HG03280 (cell line): Measurements from ENCODE around the gene RREB1.

ENCODE experiments used
- ATAC-seq: cut with Tn5 transposase; IDR thresholded peaks from one replicate; pipeline ENCODE4 v1.9.1; 2021; ENCODE audit warnings: mild to moderate bottlenecking, moderate library complexity; ENCODE audit not compliant: unreplicated experiment

Gene RREB1

DNA sequence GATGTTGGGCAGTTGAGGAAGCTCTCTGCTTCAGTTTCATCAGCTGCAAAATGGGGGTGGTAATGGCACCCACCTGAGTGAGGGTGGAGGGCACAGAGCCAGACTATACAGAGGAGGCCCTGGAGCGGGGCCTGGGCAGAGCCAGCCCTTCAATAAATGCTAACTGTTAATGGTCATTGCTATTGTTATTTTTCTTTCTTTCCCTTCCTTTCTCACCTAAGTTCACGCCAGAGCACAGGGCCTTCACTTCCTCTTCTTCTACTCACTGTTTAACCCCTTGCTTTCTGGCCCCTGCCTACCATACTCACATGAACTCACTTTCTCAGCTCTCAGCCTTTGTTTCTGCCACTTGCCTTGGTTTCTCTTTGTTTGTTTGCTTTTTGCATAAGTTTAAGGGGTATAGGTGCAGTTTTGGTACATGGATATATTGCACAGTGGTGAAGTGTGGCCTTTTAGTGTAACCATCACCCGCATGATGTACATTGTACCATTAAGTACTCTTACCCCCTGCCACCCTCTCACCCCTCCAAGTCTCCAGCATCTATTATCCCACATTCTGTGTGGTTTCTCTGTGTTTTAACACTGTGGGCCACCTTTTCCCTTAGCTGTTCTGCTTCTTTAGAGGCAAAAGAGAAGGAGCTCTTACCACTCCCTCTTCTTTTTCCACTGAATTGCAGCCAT is 7.5 kb upstream of the RREB1 start:
- ATAC-seq, result no peak

DNA sequence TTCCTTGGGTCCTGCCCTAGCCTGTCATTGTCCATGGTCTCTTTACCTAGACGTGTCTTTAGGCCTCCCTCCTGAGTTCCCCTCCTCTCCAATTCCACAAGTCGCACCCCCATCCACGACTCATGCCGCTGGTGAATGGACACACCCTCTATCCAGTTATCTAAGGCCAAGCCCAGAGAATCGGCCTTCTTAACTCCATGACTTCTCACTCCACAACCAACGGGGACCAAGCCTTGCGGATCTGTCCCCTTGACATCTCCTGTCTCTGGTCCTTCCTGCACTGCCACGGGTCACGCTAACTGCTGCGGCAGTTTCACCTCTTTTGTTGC is 7.0 kb upstream of the RREB1 start:
- no peak for ATAC-seq

DNA sequence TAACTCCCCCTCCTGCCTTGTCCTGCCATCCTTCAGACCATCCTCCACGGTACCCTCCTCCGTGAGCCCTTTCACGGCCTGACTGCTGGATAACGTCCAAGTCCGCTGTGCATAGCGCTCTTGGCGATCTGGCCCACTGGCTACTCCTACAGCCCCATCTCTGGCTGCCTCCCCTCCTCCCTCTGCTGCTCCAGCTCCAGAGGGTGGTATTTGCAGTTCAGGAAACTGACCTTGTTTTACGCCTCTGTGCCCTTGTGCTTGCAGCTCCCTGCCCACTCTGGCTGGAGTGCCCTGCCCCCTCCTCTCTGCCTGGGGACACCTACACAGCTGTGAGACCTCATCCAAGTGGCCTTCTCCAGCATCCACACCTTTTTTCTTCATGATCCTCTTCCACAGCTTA is 6.5 kb upstream of the RREB1 start:
- ATAC-seq, result no peak

DNA sequence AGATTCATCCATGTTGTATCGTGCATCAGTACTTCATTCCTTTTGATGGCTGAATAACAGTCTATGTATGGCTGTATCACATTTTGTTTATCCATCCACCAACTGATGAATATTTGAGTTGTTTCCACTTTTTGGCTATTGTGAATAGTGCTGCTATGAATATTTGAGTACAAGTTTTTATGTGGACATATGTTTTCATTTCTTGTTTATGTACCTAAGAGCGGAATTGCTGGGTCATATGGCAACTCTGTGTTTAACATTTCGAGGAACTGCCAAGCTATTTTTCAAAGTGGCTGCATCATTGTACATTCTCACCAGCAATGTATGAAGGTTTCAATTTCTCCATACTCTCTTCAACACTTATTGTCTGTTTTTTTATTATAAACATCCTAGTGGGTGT is 3.0 kb upstream of the RREB1 start:
- no peak for ATAC-seq

- ATAC-seq, result no peak
Measured at GRCh38 chr6:7106215-7106751, 1.5 kb upstream of the RREB1 start.

- peak; percentile 44 for ATAC-seq
Measured at GRCh38 chr6:7106752-7107577, 796 bp upstream of the RREB1 start.

GRCh38 chr6:7108196-7108963 is 619 bp downstream of the RREB1 start:
- peak; percentile 9 for ATAC-seq

DNA sequence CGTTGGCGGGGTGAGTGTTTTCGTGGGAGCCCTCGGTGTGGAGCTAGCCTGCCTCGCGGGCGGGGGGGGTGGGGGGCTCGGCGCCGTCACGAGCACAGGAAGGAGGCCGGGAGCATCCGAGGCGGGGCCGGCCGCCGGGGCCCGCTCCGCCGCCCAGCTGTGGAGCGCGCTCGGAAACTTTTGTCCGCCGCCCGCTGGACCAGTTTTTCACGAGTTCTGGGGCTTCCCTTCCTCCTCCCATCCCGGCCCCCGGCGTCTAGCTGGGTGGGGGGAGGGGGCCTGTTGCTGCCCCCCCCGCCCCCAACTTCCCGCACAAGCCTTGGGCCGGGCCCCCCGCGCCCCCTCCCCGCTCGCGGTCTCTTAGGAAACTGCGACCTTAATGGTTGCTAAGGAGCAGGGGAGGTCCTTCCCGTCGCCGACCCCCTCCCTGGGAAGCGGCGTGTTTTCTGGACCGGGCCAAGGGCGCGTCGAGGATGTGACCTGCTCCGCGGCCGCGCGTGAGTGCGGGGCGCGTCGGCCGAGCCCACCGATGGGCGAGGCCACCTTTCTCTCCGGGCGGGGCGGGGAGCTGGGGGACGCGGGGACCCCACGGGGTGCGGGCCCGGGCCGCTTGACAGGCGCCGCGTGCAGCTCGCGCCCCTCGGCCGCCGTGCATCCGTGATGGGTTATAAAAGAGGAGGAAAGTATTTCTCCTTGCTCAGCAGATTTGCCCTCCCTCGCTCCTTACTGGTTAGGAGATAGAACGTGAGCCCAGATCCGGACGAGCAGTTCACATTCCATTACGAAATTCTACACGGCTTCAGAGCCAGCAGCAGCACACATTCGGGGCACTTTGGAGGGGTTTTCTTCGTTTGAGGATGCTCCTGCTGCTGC is 1.4 kb downstream of the RREB1 start:
- ATAC-seq, result no peak

DNA sequence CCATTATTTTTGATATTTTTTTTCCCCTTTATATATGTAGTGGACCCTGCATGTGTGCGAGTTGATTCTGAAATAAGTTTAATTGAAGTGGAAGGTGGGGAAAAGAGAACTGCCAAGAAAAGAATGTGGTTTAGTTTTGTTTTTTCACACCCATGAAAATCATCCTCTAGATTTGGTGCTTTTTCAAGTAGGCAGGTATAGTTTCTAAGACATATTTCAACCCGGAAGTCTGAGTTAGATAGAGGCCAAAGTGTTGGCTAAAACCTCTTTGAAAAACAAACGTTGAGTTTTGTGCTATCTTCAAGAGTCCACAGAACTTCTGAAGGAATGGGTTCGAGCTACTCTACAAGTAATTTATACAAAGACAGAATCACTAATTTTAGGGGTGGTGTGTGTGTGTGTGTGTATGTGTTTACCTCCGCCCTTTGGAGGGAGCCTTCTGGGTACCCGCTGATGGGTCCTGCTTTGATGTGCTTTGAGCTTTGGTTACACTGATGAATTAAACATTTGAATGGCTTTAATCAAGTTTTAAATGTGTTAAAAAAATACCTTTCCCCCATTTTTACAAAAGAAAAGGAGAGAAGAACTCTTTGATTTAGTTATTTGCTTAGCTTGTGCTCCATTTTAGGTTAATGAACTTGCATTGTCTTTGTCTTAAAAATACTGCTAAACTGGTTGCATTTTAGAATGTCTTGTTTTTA is 2.5 kb downstream of the RREB1 start:
- ATAC-seq, result no peak

- no peak for ATAC-seq
Measured at GRCh38 chr6:7111095-7111690, 3.4 kb downstream of the RREB1 start.

DNA sequence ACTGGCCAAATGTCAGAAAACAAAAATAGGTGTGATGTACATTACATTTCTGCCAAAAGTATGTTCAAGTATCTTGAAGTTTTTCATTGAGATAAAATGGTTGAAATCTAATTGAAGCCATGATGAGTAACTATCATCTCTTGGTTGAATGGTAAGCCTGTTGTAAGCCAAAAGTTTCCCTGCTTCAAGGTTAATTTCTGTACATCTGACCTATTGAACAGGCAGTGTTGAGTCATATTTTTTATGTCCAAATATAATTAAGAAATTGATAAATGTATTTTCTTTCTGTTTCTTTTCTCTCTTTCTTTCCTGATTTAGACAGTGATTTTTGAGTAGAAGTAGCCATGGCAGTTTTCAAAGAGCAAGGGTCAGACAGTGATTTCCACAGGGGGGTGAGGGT is 4.4 kb downstream of the RREB1 start:
- ATAC-seq, result no peak

- no peak for ATAC-seq
Measured at GRCh38 chr6:7112741-7113313, 5.1 kb downstream of the RREB1 start.

- ATAC-seq, result no peak
Measured at GRCh38 chr6:7114744-7115458, 7.1 kb downstream of the RREB1 start.

GRCh38 chr6:7115543-7116231 is 7.9 kb downstream of the RREB1 start:
- no peak for ATAC-seq

GRCh38 chr6:7119272-7119801 is 11.6 kb downstream of the RREB1 start:
- no peak for ATAC-seq

DNA sequence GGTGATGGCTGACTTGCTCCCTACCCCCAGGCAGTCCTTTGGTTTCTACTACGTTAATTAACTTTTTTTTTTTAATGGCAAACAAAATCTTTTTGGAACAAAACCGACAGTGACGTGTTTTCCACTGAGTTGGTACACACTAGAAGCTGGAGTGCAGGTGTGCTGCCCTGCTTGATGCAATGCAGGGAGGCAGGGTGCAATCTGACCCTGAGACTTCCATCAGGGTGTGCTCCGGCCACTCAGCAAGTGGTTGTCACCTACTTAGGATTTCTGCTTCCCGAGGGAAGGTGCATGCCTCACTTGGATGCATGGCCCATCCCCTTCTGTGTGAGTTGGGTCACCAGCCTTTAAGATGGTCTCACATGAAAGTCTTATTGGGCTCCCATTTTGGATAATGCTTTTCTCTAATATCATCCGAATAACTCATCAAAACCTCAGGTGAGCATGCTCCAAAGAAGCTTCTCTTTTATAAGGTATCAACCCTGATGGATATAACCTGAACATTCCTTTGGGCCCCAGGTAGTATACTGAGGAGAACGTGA is 14.0 kb downstream of the RREB1 start:
- ATAC-seq, result no peak

- ATAC-seq, result no peak
Measured at GRCh38 chr6:7122684-7123083, 14.9 kb downstream of the RREB1 start.

- ATAC-seq, result no peak
Measured at GRCh38 chr6:7124114-7124513, 16.4 kb downstream of the RREB1 start.
